ENCODE measurements around the gene GRIA4. TPM values are rescaled to one million over a fixed set of nuclear protein-coding genes. Genes with fewer than 3 reads are reported as not detected.

Gene GRIA4
- polyA plus RNA-seq, 1 experiment = not detected

GRCh38 chr11:105738986-105739795 is 129.3 kb downstream of the GRIA4 start:
- H3K27me3 ChIP-seq (ENCODE audit: control insufficient read depth, insufficient read depth, low read length) = no peaks in the 10 kb centered on the region
- no peak for DNase-seq (ENCODE audit: low read depth)
- ChIA-PET POLR2A (no interaction called here), CTCF (no interaction called here)
- no peaks in the 10 kb centered on the region for H3K36me3 ChIP-seq (ENCODE audit: control insufficient read depth, insufficient read depth, low read length)
- no peak overlapping the region for H3K4me3 ChIP-seq (ENCODE audit: low read depth, low read length)
- TF ChIP-seq CTCF (IDR thresholded peaks at IDR 0.05; ENCODE audit: insufficient read depth, low read depth, low read length) = no peak

- DNase-seq (ENCODE audit: low read depth) = no peak
- no peaks in the 10 kb centered on the region for H3K27me3 ChIP-seq (ENCODE audit: control insufficient read depth, insufficient read depth, low read length)
- ChIA-PET CTCF (no interaction called here), POLR2A (no interaction called here)
- no peak overlapping the region for H3K4me3 ChIP-seq (ENCODE audit: low read depth, low read length)
- no peak for TF ChIP-seq CTCF (IDR thresholded peaks at IDR 0.05; ENCODE audit: insufficient read depth, low read depth, low read length)
- H3K36me3 ChIP-seq (ENCODE audit: control insufficient read depth, insufficient read depth, low read length) = no peaks in the 10 kb centered on the region
Observed at GRCh38 chr11:105740164-105740903, 130.5 kb downstream of the GRIA4 start.

GRCh38 chr11:105741488-105742020 is 131.7 kb downstream of the GRIA4 start:
- no peaks in the 10 kb centered on the region for H3K27me3 ChIP-seq (ENCODE audit: control insufficient read depth, insufficient read depth, low read length)
- TF ChIP-seq CTCF (IDR thresholded peaks at IDR 0.05; ENCODE audit: insufficient read depth, low read depth, low read length) = no peak
- POLR2A ChIA-PET = no interaction called here
- no peaks in the 10 kb centered on the region for H3K36me3 ChIP-seq (ENCODE audit: control insufficient read depth, insufficient read depth, low read length)
- H3K4me3 ChIP-seq (ENCODE audit: low read depth, low read length) = no peak overlapping the region
- DNase-seq (ENCODE audit: low read depth) = no peak
- CTCF ChIA-PET = no interaction called here

- ChIA-PET CTCF (no interaction called here), POLR2A (no interaction called here)
- no peak overlapping the region for H3K4me3 ChIP-seq (ENCODE audit: low read depth, low read length)
- TF ChIP-seq CTCF (IDR thresholded peaks at IDR 0.05; ENCODE audit: insufficient read depth, low read depth, low read length) = no peak
- H3K27me3 ChIP-seq (ENCODE audit: control insufficient read depth, insufficient read depth, low read length) = no peaks in the 10 kb centered on the region
- DNase-seq (ENCODE audit: low read depth) = no peak
- no peaks in the 10 kb centered on the region for H3K36me3 ChIP-seq (ENCODE audit: control insufficient read depth, insufficient read depth, low read length)
Observed at GRCh38 chr11:105754260-105754659, 144.4 kb downstream of the GRIA4 start.

- ChIA-PET CTCF (no interaction called here), POLR2A (no interaction called here)
- Histone ChIP-seq H3K4me3 (ENCODE audit: low read depth, low read length) (no peak overlapping the region), H3K27me3 (ENCODE audit: control insufficient read depth, insufficient read depth, low read length) (no peaks in the 10 kb centered on the region), H3K36me3 (ENCODE audit: control insufficient read depth, insufficient read depth, low read length) (no peaks in the 10 kb centered on the region)
- no peak for TF ChIP-seq CTCF (IDR thresholded peaks at IDR 0.05; ENCODE audit: insufficient read depth, low read depth, low read length)
- no peak for DNase-seq (ENCODE audit: low read depth)
Observed at GRCh38 chr11:105754716-105755115, 144.8 kb downstream of the GRIA4 start.
